HFFc6 (cell line): Measurements from ENCODE around the gene PADI4. TPM values are rescaled to one million over a fixed set of nuclear protein-coding genes. Genes with fewer than 3 reads are reported as not detected.

Experiments
- DNase-seq: peaks from one replicate; pipeline ENCODE4 v3.0.0-alpha.2; 2018
- H3K27ac Mint-ChIP-seq: 2 replicates; pipeline ENCODE4 v1.8.0; 2020; ENCODE audit warnings: mild to moderate bottlenecking, mixed read lengths
- H3K27me3 Mint-ChIP-seq: 2 replicates; pipeline ENCODE4 v1.8.0; 2021; ENCODE audit warnings: mild to moderate bottlenecking, moderate library complexity, mixed read lengths; ENCODE audit not compliant: insufficient read depth
- H3K36me3 Mint-ChIP-seq: 2 replicates; pipeline ENCODE4 v1.8.0; 2021; ENCODE audit warnings: low read depth, mixed read lengths
- H3K4me1 Mint-ChIP-seq: 2 replicates; pipeline ENCODE4 v1.8.0; 2020; ENCODE audit warnings: low read depth, mixed read lengths
- H3K4me3 Mint-ChIP-seq: 2 replicates; pipeline ENCODE4 v1.8.0; 2020; ENCODE audit warnings: mild to moderate bottlenecking, moderate library complexity, mixed read lengths
- H3K9me3 Mint-ChIP-seq: 2 replicates; pipeline ENCODE4 v1.8.0; 2020; ENCODE audit warnings: mild to moderate bottlenecking, mixed read lengths
- CTCF ChIP-seq: fragments of 200-600 bp; sonication (generic); IDR thresholded peaks from 2 replicates; pipeline ENCODE4 v1.5.0; 2021; ENCODE audit warnings: antibody characterized with exemption, mild to moderate bottlenecking
- total RNA-seq, 6 experiments: library from RNA; stranded (reverse); fragmentation: NEBNext Ultra II Directional; extraction: Animal tissue kit (Norgen Biotek cat#: 25700); gene quantifications; 2 replicates in 1 of 6; 3 replicates in 5 of 6; pipeline ENCODE4 v1.2.3, GENCODE V29; 2021

Gene PADI4
- total RNA-seq, 6 experiments from 2014 or later: not detected

GRCh38 chr1:17346046-17346789, 38.2 kb downstream of the PADI4 start:
- peaks cover 9% of the 10 kb centered on the region for H3K4me1 Mint-ChIP-seq
- DNase-seq: no peak
- peaks cover 6% of the 10 kb centered on the region; the same call in 1 of the 2 replicates for H3K9me3 Mint-ChIP-seq
- H3K27ac Mint-ChIP-seq: no peak overlapping the region
- H3K36me3 Mint-ChIP-seq: peaks cover 6% of the 10 kb centered on the region; the same call in 1 of the 2 replicates
- TF ChIP-seq CTCF: no peak
- H3K27me3 Mint-ChIP-seq: peaks cover 7% of the 10 kb centered on the region; the same call in 1 of the 2 replicates
- no peak overlapping the region for H3K4me3 Mint-ChIP-seq

- DNase-seq: peak; percentile 38
- no peak for TF ChIP-seq CTCF
- Mint-ChIP-seq H3K27ac (peak overlapping the region; percentile 8; the same call in 1 of the 2 replicates), H3K4me1 (peaks cover 9% of the 10 kb centered on the region), H3K27me3 (peaks cover 21% of the 10 kb centered on the region), H3K9me3 (peaks cover 6% of the 10 kb centered on the region; the same call in 1 of the 2 replicates), H3K36me3 (peaks cover 6% of the 10 kb centered on the region; the same call in 1 of the 2 replicates), H3K4me3 (no peak overlapping the region)
These were observed 40.0 kb downstream of the PADI4 start for GRCh38 chr1:17347769-17348592.

DNA sequence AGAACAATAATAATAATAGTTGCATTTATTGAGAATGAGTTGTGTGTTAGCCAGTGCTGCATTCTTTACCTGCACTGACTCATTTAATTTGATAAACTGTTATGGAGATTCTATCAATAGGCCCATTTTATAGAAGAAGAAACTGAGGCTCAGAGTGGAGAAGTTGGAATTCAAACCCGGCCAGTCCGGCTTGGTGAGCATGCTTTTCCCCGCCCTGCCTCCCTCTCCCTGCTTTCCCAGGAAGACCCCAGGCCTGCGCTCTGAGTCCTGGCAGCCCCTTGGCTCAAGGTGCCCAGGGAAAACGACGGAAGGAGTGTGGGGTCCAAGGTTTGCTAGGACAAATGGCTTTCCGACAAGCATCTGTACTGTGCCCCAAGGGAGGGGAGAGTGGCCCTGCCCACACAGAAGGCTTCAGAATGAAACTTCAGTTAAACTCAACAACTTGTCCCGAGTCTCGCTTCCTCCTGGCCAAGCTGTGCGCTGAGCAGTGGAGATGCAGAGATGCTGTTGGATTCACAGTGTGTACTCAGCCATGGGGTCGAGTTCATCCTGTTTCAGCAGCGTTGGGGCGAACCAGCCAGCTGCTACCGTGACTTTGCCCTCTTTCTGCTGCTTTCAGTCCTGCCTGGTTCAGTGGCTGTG, 40.7 kb downstream of the PADI4 start:
- peaks cover 5% of the 10 kb centered on the region; the same call in 1 of the 2 replicates for H3K36me3 Mint-ChIP-seq
- peaks cover 28% of the 10 kb centered on the region for H3K27me3 Mint-ChIP-seq
- DNase-seq: no peak
- peak overlapping the region; percentile 8; the same call in 1 of the 2 replicates for H3K27ac Mint-ChIP-seq
- H3K4me3 Mint-ChIP-seq: no peak overlapping the region
- H3K9me3 Mint-ChIP-seq: peaks cover 3% of the 10 kb centered on the region; the same call in 1 of the 2 replicates
- no peak for TF ChIP-seq CTCF
- peaks cover 9% of the 10 kb centered on the region for H3K4me1 Mint-ChIP-seq

GRCh38 chr1:17350083-17350482, 42.1 kb downstream of the PADI4 start:
- H3K4me3 Mint-ChIP-seq: no peak overlapping the region
- no peaks in the 10 kb centered on the region for H3K36me3 Mint-ChIP-seq
- H3K27ac Mint-ChIP-seq: no peak overlapping the region
- H3K9me3 Mint-ChIP-seq: no peaks in the 10 kb centered on the region
- no peak for DNase-seq
- peaks cover 9% of the 10 kb centered on the region for H3K4me1 Mint-ChIP-seq
- TF ChIP-seq CTCF: no peak
- peaks cover 34% of the 10 kb centered on the region for H3K27me3 Mint-ChIP-seq

- Mint-ChIP-seq H3K27ac (no peak overlapping the region), H3K9me3 (no peaks in the 10 kb centered on the region), H3K36me3 (no peaks in the 10 kb centered on the region), H3K4me3 (no peak overlapping the region), H3K27me3 (peaks cover 32% of the 10 kb centered on the region), H3K4me1 (peaks cover 9% of the 10 kb centered on the region)
- TF ChIP-seq CTCF: no peak
- DNase-seq: no peak
These were observed 43.0 kb downstream of the PADI4 start for GRCh38 chr1:17350928-17351446.
